ENCODE data around the gene PRKG1.

DNA sequence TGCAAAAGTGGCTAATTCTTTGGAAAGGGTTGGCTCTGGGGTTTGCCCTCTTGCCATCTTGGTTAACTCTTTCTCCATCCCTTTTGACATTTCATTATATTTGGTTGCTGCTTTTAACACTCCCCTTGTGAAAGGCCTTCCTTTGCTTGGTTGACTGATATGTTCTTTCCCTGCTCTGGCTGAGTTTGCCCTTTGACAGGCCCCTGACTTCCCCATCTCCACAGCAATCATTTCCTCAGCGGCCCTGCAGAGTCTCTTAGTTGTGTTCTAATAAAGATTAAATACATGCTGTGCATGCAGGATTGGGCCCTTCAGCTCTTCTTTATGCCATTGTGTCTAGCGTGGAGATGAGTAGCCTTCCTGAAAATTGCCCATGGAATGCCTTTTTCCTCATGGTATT is 709.7 kb downstream of the PRKG1 start:
- TF ChIP-seq, protein P1, sequence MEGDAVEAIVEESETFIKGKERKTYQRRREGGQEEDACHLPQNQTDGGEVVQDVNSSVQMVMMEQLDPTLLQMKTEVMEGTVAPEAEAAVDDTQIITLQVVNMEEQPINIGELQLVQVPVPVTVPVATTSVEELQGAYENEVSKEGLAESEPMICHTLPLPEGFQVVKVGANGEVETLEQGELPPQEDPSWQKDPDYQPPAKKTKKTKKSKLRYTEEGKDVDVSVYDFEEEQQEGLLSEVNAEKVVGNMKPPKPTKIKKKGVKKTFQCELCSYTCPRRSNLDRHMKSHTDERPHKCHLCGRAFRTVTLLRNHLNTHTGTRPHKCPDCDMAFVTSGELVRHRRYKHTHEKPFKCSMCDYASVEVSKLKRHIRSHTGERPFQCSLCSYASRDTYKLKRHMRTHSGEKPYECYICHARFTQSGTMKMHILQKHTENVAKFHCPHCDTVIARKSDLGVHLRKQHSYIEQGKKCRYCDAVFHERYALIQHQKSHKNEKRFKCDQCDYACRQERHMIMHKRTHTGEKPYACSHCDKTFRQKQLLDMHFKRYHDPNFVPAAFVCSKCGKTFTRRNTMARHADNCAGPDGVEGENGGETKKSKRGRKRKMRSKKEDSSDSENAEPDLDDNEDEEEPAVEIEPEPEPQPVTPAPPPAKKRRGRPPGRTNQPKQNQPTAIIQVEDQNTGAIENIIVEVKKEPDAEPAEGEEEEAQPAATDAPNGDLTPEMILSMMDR (IDR thresholded peaks at IDR 0.05; ENCODE audit: low read depth, low read length) = no peak
- no peak for TF ChIP-seq EZH2phosphoT487 (IDR thresholded peaks at IDR 0.05; ENCODE audit: low read depth)

All from OCI-LY3 (cell line).